ENCODE data around the gene NPAS3.

The NPAS3 gene

DNA sequence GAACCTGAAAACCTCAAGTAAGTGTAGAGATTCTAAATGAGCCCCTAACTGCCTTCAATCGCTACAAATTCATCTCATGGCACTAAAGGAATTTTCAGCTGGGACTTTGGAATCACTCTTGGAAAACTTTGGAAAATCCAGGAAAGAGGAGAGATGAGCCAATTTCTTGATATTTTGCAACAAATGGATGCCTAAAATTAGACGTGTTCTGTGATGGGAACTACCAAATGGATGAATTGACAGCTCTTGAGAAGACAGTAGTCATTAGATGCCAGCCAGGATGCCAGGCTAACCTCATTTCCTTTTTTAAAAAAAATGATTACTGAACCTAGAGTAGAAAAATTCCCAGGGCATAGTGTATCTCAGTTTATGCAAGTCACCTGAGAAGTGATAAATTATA lies 78.3 kb downstream of the NPAS3 start:
- no peaks in the 10 kb centered on the region for H3K36me3 ChIP-seq (ENCODE audit: low read depth)
- no peaks in the 10 kb centered on the region for H3K9me3 ChIP-seq (ENCODE audit: severe bottlenecking)
- H3K27me3 ChIP-seq (ENCODE audit: insufficient read depth, poor library complexity, severe bottlenecking) = peaks cover 18% of the 10 kb centered on the region
- TF ChIP-seq, protein P1, sequence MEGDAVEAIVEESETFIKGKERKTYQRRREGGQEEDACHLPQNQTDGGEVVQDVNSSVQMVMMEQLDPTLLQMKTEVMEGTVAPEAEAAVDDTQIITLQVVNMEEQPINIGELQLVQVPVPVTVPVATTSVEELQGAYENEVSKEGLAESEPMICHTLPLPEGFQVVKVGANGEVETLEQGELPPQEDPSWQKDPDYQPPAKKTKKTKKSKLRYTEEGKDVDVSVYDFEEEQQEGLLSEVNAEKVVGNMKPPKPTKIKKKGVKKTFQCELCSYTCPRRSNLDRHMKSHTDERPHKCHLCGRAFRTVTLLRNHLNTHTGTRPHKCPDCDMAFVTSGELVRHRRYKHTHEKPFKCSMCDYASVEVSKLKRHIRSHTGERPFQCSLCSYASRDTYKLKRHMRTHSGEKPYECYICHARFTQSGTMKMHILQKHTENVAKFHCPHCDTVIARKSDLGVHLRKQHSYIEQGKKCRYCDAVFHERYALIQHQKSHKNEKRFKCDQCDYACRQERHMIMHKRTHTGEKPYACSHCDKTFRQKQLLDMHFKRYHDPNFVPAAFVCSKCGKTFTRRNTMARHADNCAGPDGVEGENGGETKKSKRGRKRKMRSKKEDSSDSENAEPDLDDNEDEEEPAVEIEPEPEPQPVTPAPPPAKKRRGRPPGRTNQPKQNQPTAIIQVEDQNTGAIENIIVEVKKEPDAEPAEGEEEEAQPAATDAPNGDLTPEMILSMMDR (IDR thresholded peaks at IDR 0.05; ENCODE audit: poor library complexity, severe bottlenecking) = no peak
- ATAC-seq (ENCODE audit: low read depth) (no peak), DNase-seq (ENCODE audit: low spot score) (no peak)
- no peak overlapping the region for H3K27ac ChIP-seq (ENCODE audit: poor library complexity, severe bottlenecking)
- no peak overlapping the region for H3K4me3 ChIP-seq (ENCODE audit: severe bottlenecking)
- no peaks in the 10 kb centered on the region for H3K4me1 ChIP-seq (ENCODE audit: insufficient read depth, poor library complexity, severe bottlenecking)

- no peak overlapping the region for H3K27ac ChIP-seq (ENCODE audit: poor library complexity, severe bottlenecking)
These were observed 80.7 kb downstream of the NPAS3 start for GRCh38 chr14:33019346-33019745.

GRCh38 chr14:33026850-33027430 lies 88.3 kb downstream of the NPAS3 start:
- TF ChIP-seq, protein P1 (IDR thresholded peaks at IDR 0.05; ENCODE audit: poor library complexity, severe bottlenecking) = no peak
- Histone ChIP-seq H3K27ac (ENCODE audit: poor library complexity, severe bottlenecking) (no peak overlapping the region), H3K4me3 (ENCODE audit: severe bottlenecking) (no peak overlapping the region), H3K36me3 (ENCODE audit: low read depth) (no peaks in the 10 kb centered on the region), H3K4me1 (ENCODE audit: insufficient read depth, poor library complexity, severe bottlenecking) (no peaks in the 10 kb centered on the region), H3K9me3 (ENCODE audit: severe bottlenecking) (no peaks in the 10 kb centered on the region), H3K27me3 (ENCODE audit: insufficient read depth, poor library complexity, severe bottlenecking) (peaks cover 10% of the 10 kb centered on the region)
- ATAC-seq (ENCODE audit: low read depth) (no peak), DNase-seq (ENCODE audit: low spot score) (no peak)

More at GRCh38 chr14:33019346-33019745, 80.7 kb downstream of the NPAS3 start:
- no peak for DNase-seq (ENCODE audit: low spot score)
- Histone ChIP-seq H3K4me3 (ENCODE audit: severe bottlenecking) (no peak overlapping the region), H3K9me3 (ENCODE audit: severe bottlenecking) (no peaks in the 10 kb centered on the region), H3K4me1 (ENCODE audit: insufficient read depth, poor library complexity, severe bottlenecking) (no peaks in the 10 kb centered on the region), H3K27me3 (ENCODE audit: insufficient read depth, poor library complexity, severe bottlenecking) (peaks cover 18% of the 10 kb centered on the region), H3K36me3 (ENCODE audit: low read depth) (no peaks in the 10 kb centered on the region)
- TF ChIP-seq, protein P1 (IDR thresholded peaks at IDR 0.05; ENCODE audit: poor library complexity, severe bottlenecking) = no peak
- ATAC-seq (ENCODE audit: low read depth) = no peak

DNA sequence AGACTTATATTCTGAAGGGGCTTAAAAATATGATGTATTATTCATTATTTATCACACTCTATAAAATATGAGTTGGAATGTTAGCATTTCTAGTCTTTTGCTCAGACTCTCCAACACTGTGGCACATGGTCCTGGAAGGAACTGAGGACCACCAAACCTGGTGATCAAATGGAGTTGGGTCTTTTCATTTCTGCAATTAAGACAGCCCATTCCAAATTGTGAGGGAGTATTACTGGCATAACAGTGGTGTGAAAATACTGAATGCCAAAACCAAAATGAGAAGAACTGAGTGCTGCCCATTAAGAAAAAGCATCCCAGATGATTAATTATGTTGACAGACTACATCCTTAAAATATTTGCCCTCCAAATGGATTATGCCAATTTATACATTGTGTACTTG lies 90.8 kb downstream of the NPAS3 start:
- Histone ChIP-seq H3K9me3 (ENCODE audit: severe bottlenecking) (peaks cover 2% of the 10 kb centered on the region), H3K4me1 (ENCODE audit: insufficient read depth, poor library complexity, severe bottlenecking) (no peaks in the 10 kb centered on the region), H3K27me3 (ENCODE audit: insufficient read depth, poor library complexity, severe bottlenecking) (peaks cover 17% of the 10 kb centered on the region), H3K4me3 (ENCODE audit: severe bottlenecking) (no peak overlapping the region), H3K36me3 (ENCODE audit: low read depth) (no peaks in the 10 kb centered on the region), H3K27ac (ENCODE audit: poor library complexity, severe bottlenecking) (no peak overlapping the region)
- DNase-seq (ENCODE audit: low spot score) (no peak), ATAC-seq (ENCODE audit: low read depth) (no peak)
- TF ChIP-seq, protein P1 (IDR thresholded peaks at IDR 0.05; ENCODE audit: poor library complexity, severe bottlenecking) = no peak

DNA sequence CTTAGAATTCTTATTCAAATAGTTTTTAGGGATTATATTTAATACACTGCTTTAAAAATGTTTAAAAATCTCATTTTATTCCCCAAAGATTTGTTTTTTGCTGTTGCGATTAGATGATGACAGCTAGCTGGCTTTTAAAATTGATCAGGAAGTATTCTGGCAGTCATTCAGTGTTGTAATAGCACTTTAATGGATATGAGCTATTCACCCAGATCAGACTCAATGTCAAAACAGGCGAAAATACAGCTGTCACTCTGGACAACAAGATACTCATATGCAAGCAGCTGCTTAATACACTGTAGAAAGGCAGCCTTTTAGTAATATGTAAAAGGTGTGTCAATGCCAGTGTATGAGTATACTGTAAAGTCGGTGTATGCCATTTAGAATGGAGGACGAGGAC lies 91.7 kb downstream of the NPAS3 start:
- no peak overlapping the region for H3K27ac ChIP-seq (ENCODE audit: poor library complexity, severe bottlenecking)
- H3K4me3 ChIP-seq (ENCODE audit: severe bottlenecking) = no peak overlapping the region
- DNase-seq (ENCODE audit: low spot score) (no peak), ATAC-seq (ENCODE audit: low read depth) (no peak)
- H3K4me1 ChIP-seq (ENCODE audit: insufficient read depth, poor library complexity, severe bottlenecking) = no peaks in the 10 kb centered on the region
- peaks cover 2% of the 10 kb centered on the region for H3K9me3 ChIP-seq (ENCODE audit: severe bottlenecking)
- TF ChIP-seq, protein P1 (IDR thresholded peaks at IDR 0.05; ENCODE audit: poor library complexity, severe bottlenecking) = no peak
- no peaks in the 10 kb centered on the region for H3K36me3 ChIP-seq (ENCODE audit: low read depth)
- peaks cover 17% of the 10 kb centered on the region for H3K27me3 ChIP-seq (ENCODE audit: insufficient read depth, poor library complexity, severe bottlenecking)
